Stimulated activated CD4-positive, alpha-beta T cell treated with anti-CD3 and anti-CD28 coated beads, Interleukin-4, amount 100 ng/mL, for 1 hour (primary cell): ENCODE measurements around the gene RERE.

ENCODE experiments used
- DNase-seq: peaks from one replicate; pipeline ENCODE4 v3.0.0-alpha.2; 2020

Gene RERE

DNA sequence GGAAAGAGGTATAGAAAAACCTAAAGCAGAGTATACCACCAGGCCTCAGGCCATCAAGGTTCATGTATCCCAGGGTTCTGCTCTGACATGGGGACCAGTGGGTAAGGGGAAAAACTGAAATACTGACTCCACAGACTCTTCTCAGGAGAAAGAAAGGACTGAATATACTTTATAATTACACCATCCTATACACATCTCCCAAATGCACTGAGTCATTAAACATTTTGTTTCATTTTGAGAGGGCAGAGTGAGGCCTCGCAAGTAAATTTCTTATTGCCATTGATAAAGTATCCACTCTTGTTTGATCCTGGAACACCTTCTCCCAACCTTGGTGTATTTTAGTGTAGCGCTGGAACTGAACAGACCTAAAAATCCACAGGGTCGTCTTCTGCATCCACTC is 251.6 kb downstream of the RERE start:
- DNase-seq = no peak

DNA sequence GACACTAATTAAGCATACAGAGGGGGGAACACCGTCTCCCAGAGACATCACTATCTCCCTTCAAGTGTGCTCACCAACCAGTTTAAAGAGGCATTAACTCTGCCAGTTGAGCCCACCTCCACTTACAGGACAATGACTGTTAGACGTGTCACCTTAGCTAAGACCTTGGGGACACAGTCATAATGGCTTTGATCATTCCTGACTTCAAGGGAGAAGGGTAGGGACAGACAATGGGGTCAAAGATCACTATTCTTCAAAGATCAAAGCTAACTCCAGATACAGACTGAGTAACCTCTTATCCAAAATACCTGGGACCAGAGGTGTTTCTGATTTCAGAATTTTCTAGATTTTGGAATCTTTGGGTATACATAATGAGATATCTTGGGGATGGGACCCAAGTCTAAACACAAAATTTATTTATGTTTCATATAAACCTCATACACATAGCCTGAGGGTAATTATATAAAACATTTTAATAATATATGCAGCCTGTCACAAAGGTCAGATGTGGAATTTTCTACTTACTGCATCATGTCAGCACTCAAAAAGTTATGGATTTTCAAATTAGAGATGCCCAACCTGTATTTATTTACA is 253.4 kb downstream of the RERE start:
- DNase-seq = no peak

DNA sequence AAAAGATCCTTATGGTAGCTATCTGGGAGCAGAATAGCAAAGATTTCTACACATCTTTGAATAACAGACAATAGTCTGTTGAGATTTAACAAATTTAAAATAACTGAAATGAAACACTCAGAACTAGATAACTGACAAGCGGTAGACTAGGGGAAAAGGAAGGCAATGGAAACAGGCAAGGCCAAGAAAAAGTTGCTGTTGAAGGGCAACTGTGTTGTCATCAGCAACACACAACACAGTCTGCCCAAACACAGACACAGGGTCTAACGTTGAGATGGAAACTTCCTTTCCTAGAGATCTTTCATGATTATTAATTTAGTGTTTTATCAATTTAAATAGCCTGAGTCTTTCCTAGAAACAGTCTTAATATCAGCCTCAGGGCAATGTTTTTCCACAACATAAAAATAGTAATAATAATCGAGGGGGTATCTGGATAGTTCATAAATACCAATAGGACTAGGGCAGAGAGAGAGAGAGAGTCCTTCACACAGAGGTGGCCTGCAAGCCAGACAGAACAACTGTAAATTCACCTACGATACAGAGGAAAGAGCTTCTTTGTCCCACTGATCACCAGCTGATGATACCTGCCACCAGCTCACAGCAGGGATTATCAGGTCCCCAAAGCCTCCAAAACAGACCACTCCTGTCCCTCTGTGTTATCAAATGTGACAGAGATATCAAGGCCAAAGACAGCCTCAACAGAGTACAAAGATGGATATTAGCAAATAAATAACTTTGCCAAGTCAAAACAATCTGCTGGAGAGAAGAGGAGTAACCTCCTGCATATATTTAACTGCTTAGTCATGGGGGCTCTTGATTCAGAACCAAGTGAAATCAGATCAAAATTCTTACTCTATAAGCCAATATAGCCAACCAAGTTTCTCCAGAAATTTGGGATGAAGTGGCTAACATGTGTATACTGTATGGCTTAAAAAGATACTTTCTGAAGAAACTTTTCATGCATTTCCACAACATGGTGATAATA is 254.3 kb downstream of the RERE start:
- DNase-seq = no peak

DNA sequence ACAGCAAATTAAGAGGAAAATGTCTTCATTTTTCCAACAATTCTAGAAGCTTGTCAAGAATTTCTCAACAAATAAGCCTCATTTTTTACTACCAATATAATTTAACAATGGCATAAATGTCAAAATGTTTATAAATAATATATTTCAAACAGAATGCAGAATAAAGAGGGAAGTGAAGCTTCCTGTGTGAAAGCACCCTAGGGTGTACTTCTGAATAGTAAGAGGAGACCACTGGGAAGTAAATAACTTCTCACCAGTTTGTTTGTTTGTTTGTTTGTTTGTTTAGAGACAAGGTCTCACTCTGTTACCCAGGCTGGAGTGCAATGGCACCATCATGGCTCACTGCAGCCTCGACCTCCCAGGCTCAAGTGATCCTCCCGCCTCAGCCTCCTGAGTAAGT is 255.2 kb downstream of the RERE start:
- no peak for DNase-seq

DNA sequence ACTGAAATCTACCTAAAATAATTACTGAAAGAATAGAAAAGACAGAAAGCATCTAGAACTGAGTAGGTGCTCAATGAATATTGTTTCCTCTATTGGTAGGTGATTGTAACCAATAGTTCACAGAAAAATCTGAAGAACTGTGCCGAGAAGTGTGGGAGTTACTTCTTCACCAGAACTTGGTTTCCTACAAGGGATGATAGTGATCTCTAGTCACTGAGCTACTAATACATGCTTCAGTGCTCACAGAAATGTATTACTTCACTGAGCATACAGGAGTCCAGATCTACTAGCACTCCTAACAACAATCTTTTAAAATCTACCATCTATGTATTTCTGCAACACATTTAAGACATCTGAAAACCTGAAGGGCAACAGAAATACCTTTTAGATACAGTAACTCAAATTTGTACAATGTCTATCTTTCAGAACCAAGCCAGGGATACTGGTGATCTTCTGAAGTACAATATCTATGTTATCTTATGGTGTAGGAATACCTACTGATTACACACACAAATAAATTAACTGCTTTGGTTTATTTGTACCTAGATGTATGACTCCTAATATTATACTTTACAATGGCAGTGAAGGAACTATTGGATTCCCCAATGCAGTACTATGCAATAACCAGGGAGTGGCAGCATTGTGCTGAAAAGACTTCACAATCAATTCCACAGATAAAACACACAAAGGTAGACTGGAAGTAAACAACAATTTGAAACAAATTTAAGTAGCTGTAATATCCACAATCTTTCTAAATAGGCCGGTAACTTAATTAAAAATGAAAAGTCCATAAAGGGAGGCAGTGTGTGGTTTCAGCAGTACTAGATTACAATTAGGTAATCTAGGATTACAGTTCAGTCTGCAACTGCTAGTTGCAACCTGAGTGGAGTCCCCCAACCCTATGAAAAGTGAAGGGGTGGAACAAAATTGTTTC is 256.6 kb downstream of the RERE start:
- no peak for DNase-seq

DNA sequence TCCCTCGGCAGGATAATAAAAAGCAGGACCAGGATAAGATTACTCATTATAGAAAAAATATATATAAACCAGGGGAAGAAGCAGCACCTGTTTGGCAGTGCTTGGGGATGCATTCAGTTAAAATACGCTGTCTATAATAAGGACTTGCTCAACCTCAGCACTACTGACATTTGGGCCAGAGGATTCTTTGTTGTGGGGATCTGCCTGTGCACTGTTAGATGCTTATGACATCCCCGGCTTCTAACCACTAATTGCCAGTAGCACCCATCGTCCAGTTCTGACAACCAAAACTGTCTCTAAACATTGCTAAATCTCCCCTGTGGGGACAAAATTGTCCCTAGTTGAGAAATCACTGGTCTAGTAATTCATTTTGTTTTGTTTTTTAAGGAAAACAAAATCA is 257.4 kb downstream of the RERE start:
- no peak for DNase-seq

DNA sequence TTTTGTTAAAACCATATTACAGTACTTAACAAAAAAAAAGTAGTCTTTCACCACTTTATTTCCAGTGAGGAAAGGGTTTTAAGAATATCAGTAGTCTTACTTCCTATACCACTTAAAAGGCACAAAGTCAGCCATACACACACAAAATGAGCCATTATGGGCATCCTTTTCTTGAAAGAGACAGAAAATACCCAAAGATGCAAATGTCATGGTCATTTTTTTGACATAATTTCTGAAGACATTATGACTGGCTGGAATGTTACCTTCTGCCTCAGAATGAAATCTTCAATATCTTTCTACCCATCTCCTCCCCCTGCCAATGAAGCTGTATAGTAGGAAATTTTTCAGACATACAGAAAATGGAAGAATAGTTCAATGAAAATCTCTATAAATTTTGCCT is 261.9 kb downstream of the RERE start:
- no peak for DNase-seq

DNA sequence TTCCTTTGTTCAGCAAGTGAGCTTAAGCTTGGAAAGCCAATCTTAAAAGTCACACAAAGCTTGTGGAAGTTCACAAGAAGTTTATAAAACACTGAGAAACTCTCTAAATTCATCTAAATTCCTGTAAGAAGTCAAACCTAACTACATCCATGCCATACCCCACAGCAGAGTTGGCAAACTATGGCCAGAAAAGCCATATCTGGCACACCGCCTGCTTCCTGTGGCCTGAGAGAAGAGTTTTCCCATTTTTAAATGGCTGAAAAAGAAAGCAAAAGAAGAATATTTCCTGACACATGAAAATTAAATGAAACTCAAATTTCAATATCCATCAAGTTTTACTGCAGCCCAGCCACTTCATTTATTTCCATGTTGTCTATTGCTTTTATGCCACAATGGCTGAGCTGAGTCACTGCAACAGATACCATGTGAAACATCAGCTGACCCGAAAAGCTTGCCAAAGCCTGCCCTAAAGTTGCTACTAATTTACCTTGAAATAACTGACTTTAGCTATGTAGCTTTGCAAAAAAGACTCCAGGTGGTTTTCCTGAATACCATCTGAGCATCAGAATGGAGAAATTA is 262.4 kb downstream of the RERE start:
- DNase-seq = no peak

DNA sequence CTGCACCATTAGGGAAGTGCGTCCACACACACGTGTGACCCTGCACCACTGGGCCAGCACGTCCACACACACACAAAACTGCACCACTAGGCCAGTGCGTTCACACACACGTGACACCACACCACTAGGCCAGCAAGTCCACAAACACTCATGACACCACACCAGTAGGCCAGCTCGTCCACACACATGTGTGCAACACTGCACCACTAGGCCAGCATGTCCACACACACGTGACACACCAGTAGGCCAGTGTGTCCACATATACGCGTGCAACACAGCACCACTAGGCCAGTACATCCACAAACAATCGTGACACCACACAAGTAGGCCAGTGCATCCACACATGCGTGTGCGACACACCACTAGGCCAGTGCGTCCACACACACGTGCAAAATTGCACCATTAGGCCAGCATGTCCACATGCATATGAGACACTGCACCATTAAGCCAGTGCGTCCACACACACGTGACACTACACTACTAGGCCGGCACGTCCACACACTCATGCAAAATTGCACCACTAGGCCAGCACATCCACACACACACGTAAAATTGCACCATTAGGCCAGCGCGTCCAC is 264.5 kb downstream of the RERE start:
- DNase-seq = no peak

DNA sequence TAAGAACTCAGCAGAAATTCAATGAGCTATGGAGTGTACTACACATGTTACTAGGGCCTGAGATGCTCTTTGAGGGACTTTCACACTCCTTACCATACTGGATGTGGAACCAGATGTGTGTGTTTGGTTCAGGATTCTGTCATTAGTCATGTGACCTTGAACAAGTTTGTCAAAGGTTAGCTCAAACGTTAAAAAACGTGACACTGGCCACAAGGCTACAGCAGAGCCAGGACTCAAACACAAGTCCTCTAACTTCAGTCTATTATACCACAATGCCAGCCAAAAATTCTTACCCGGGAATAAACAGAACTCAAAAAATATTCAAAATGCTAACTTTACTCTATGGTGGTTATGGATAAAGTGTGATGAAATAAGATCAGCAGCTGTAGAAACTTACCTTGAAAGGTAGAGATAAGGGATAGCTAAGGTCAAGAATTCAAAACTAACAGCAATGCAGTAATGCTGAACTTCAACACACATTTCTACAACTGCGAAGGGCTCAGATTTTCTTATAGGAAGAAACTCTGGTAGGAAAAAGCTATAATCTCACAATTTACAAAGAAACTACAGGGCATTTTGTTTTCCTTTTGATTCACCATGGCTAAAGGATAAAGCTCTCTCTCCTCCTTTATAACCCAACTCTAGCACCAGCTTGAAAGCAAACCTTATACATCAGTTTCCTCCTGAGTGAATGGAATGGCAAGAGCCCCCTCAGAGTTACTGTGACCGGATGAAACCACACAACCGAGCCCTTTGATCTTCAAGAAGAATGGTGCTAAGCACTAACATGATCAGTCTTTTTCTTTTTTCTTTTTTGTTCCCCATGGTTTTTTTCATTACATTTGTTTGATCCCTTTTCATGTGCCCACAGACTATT is 265.6 kb downstream of the RERE start:
- DNase-seq = no peak

DNA sequence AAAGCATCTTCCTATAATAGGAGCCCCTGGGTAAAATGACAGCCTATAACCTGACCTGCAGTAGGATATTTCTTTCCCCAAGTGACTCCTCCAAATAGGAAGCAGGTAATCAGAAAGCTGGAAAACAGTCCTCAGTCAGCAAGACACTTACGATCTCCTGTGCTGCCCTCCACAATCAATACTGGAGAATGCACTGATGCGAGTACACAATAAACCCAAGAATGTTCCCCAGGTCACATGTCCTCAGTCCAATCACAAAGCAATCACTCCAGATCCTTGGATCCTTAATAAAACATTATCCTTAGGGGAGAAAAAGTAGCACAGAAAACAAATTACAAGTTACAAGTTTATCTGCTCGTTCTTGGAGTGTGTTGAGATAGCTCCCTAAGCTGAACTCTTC is 266.4 kb downstream of the RERE start:
- DNase-seq = no peak

DNA sequence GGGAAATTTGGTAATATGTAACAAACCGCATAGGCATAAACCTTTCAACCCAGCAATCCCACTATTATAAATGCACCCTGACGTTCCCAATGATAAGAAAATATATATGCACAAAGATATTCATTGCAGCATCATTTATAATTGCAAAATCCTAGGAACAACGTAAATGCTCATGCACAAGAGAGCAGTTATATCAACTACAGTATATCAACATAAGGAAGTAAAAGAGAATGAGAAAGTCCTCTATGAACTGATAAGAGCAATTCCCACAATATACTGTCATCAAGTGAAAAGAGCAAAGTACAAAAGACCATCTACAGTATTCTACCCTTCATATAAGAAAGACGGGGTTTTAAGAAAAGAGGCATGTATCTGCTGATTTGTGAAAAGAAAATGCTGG is 269.6 kb downstream of the RERE start:
- no peak for DNase-seq

DNA sequence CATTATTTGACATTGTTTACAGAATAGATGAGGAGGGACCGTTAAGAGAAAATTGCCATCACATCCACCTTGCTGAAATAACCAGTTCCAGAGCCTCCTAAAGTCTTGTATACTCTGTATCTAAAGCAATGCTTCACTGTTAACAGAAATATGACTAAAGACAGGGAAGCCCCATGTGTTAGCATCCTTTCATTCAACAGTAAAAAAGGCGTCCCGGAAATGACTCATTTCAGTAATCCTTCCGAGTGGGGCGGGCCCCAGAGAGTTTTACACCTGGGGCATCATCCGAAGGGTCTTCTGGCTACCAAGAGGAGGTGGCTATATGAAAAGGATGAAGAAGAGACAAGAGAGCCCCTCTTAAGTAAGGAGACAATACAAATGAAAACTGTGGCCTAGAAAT is 272.4 kb downstream of the RERE start:
- no peak for DNase-seq

DNA sequence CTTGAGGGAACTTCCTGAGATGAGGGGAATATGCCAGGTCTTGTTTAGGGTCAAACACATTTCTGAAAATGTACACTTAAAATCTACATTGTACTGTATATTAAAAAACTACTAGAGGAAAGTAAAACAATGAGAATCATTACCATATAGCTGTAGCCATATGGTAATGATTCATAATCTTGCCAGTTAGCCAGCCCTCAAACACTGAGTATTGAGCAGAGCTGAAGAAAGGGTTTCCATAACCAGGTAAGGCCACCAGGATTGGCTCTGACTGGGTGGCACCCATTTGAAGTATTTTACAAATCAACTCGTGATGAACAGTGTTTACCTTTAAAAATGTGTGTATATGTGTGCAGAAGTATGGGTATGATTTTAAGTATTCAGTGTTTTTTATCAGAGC is 272.8 kb downstream of the RERE start:
- no peak for DNase-seq

DNA sequence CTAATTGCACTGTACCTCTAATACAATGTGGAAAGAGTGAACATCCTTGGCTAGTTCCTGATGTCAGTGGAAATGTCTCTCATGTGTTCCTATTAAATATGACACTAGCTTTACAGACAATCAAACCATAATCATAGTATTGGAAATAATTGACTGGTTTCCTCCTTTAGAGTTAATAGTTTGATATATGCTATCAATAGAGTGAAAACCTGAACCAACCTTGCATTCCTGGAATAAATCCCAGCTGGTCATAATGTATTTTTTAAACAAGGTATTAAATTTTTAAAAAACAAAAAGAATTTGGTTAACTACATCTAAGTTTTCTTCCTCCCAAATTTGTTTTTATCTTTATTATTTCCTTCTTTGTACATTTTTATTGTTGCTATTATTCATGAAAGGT is 273.5 kb downstream of the RERE start:
- no peak for DNase-seq

DNA sequence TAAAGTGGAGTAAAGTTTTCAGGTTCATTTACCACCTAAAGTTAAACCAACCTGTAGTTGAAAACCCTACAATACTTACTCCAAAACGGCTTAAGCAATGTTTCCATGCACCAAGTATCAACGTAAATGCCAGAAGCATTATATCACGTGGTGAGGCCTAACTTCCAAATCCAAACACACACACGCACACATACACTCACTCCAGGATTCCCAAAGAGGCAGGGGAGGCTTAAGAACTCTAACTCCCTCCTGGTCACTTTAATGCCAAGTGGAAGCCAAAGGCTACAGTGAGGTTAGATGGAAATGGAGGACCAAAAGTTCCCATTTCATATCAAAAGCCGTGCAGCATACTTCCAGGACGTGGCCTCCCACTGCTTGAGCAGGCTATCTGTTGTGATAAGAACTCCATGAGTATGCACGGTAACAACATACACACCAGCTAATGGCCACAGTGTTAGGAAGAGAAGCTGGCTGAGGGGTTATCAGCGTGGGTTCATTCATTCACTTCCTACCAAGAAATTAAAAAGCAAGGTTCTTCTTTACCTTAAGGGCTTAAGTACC is 275.4 kb downstream of the RERE start:
- DNase-seq = no peak

DNA sequence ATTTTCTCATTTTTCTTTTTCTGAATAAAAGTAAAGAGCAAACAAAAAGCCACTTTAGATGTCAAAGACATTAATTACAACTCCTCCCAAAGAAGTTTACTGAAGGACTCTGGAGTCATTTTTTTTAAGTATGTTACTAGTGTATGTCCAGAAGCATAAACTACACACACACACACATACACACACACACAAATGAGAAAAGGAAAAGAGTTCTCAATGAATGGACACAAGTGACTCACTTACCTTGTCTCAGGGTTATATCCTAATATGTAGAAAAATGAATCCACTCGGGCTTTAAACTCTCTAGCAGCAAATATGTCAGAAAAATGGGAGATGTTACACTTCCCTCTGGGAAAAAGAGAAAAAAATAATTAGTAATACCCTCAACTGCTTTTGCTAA is 276.5 kb downstream of the RERE start:
- DNase-seq = no peak

DNA sequence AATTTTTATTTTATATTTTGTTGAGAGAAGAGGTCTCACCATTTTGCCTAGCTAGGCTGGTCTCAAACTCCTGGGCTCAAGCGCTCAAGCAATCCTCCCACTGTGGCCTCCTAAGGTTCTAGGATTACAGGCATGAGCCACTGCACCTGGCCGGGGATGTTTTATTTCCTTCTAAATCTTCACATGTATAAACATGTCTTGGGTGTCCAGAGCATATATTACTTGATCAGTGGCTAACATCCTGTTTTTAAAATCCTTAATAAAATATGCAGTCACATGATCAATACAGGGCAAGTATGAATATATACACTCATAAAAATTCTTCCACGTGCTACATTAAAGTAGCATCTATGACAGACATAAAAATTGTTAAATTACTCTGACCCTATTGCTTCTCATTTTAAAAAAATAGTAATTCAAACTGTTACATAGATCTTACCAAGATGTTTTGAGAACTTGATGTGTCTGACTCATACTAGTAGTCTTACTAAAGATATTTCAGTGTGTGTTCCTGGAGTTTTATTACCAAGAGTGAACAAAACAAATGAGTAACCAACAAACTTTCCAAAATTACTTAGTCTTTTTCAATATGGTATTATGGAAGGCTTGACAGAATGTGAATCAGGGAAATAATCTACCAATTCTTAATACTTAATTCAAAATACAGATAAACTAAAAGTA is 277.0 kb downstream of the RERE start:
- no peak for DNase-seq

DNA sequence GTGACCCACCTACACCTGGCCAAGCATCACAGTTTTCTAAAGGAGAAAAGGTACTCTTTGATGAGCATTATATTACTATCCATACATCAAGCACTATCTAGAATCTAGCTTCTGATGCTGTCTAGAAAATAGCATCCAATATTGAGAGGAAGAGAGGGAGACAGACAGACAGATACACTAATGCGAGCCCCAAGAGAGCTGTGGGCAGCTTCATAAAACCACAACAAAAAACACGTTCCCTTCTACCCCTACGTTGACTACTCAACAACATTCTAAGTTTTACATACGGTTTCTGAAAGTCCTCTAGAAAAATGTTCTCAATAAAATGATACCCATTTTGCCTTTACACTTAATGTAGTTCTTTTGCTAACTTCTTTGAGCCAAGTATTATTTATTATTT is 277.8 kb downstream of the RERE start:
- no peak for DNase-seq

DNA sequence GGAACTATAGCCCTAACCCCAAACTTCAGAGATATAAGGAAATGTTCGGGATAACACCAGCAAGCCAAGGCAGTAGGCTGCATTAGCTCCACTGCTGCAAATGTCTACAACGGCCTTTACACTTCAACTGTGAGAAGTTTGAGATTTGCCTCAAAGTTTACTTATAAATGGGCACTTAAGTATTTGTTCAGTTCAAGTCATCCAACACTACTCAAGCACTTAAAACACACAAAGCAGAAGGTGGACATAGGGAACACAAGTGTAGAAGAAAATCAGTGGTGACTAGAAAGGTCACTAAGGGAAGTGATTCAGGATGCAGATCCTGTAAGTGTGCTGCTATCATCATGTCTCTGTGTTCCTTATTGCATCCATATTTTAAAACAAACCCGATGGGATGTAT is 278.9 kb downstream of the RERE start:
- no peak for DNase-seq

DNA sequence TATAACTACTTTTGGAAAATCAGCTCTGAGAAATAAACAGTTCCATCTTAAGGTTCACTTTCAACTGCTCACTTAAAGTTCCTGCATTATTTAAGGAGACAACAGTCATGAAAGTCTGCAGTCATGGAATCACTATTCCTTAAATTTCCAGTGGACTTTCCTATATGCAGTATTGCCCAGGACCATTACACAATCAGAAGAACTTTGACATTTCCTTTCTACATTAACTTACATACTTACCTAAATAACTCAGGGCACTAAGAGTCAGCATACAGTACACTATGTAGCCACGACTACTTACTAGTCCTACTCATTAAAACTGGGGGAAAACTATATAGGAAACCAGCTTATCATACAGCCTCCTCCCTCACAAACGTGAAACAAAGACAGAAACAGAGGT is 279.4 kb downstream of the RERE start:
- DNase-seq = no peak
